OCI-M1 (cell line): Measurements from ENCODE around the gene ACTG1.

Experiments used
- DNase-seq: peaks from one replicate; lab custom pipeline; 2025; lab: John Stamatoyannopoulos, UW

The ACTG1 gene

DNA sequence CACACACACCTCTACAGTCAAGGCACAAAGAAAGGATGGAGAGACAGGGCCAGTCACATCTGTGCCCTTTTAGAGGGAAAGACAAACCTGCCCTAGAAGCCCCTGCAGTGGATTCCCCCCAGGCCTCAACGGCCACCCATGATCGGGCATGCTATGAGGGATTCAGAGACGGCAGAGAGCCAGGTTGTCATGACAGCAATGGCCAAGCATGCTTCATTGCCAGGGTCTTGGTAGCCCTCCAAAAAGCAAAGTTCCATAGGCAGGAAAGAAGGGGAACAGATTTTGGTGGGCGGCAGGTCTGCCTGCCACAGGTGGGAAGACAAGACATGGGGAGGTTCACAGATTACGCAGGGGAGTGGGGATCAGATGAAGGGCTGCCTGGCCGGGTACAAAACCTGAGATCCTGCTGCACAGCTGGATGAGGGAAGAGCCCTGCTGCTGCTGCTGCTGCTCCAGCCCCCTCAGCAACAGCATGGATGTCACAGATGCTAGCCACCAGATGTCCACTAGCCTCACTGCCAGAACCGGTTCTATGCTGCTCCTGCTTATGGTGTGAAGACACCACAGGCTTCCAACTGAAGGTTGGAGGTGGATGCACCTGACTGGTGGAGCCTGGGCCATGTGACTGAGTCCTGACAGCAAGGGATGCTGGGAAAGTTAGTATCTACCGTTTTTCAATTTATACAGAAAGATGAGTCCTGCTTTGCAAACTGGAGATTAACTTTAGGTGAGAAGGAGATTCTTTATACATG, 17.8 kb downstream of the ACTG1 start:
- peak; percentile 47 for DNase-seq

- DNase-seq, result no peak
These were observed 19.2 kb downstream of the ACTG1 start for GRCh38 chr17:81493198-81494038.

DNA sequence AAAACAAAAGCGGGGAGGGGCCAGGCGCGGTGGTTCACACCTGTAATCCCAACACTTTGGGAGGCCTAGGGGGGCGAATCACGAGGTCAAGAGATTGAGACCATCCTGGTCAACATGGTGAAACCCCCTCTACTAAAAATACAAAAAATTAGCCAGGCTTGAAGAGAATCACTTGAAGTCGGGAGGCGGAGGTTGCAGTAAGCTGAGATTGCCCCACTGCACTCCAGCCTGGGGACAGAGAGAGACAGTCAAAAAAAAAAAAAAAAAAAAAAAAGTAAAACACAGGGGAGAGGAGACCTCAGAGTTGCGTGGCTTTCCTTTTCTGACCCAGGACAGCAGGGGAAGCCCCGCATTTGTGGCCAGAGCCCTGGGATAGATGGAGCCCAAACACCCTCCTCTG, 19.9 kb downstream of the ACTG1 start:
- DNase-seq, result no peak

GRCh38 chr17:81492202-81492601, 20.4 kb downstream of the ACTG1 start:
- DNase-seq, result no peak

- DNase-seq, result no peak
These were observed 20.8 kb downstream of the ACTG1 start for GRCh38 chr17:81491761-81492160.

DNA sequence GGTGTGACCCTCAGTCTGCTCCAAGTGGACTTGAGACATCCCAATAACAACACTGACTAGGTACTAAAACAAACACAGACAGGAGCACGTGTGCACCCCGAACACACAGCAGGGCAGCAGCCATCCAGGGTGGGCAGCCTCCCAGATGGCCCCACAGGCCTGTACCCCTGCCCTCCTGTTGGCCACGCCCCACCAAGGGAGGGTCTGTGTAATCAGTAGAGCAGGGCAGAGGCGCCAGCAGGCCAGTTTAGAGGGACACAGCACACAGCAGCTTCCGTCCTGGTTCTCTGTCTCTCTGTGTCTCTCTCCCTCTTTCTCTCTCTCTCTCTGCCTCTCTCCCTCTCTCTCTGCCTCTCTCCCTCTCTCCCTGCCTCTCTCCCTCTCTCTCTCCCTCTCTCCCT, 21.4 kb downstream of the ACTG1 start:
- DNase-seq, result peak; percentile 5

- no peak for DNase-seq
These were observed 22.3 kb downstream of the ACTG1 start for GRCh38 chr17:81489998-81490992.

DNA sequence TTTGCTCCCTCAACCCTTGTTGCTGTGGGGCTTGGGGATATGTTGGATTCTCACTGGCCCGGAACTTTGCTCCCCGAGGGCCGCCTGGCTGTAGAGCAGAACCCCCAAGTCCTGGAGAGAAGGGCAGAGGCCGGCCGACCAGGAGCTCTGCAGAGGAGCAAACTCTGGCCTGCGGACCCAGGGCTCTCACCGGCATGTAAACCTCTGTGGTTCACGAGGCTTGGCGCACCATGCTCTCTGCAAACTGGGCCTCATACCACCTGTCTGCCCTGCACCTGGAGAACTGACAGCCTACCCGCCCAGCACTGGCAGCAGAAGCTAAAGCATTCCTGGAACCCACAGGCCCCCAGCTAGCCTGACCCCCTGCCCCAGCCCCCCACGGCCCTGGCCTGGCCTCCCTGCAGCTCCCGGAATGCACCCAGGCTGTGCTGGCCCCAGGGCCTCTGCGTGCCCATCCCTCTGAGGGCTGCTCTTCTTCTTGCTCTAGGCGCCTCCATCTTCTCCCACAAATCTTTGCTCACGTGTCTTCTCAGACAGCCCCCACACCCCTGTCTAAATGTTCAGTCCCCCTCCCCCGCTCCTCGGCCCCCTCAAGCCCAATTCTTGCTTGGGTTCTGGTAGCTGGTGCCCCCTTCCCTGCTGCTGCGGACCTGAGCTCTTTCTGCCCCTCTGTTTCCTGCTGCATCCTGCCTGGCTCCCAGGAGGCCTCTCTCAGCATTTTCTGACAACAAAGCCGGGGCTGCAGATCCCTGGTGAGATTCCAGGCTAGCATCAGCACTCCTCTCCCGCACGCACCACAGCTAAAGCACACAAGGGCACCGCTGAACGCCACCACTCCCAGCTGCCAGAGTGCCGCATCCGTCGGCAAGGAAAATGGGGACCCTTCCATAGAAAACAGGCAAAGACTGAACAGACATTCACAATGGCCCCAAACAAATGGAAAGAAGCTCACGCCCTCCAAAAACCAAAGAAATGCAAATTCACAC, 23.3 kb downstream of the ACTG1 start:
- DNase-seq, result no peak

DNA sequence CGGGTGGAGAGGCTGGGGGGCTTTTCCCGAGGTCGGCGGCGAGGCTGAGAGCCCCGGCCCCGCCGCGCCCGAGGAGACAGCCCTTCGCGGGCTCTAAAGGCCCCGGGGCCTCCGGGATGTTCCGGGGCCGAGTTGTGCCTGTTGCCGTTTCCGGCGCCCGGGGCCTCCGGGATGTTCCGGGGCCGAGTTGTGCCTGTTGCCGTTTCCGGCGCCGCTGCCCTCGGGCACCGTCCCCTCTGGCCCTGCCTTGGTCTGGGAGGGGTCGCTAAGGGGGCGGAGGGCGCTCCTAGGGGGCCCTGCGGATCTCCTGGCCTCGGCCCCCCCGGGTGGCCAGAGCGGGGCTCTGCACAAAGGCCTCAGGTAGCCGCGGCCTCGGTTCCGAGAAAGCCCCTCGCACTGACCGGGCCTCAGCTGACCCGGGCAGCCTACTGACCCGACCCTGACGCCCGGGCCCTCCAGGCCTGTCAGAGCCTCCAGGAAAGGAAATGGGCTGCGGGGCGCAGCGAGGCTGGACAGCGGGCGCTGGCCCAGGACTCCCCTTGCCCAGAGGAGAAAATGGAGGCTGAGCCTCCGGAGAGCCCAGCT, 24.2 kb downstream of the ACTG1 start:
- DNase-seq, result no peak

- no peak for DNase-seq
These were observed 24.9 kb downstream of the ACTG1 start for GRCh38 chr17:81487487-81488275.

- no peak for DNase-seq
These were observed 25.5 kb downstream of the ACTG1 start for GRCh38 chr17:81487089-81487486.

- DNase-seq, result no peak
These were observed 26.3 kb downstream of the ACTG1 start for GRCh38 chr17:81486199-81486810.

GRCh38 chr17:81484195-81484979, 28.2 kb downstream of the ACTG1 start:
- peak; percentile 89 for DNase-seq

GRCh38 chr17:81483862-81484194, 28.8 kb downstream of the ACTG1 start:
- DNase-seq, result no peak

GRCh38 chr17:81483085-81483861, 29.3 kb downstream of the ACTG1 start:
- DNase-seq, result no peak

- DNase-seq, result no peak
These were observed 29.9 kb downstream of the ACTG1 start for GRCh38 chr17:81482673-81483072.

GRCh38 chr17:81481815-81482505, 30.6 kb downstream of the ACTG1 start:
- no peak for DNase-seq
